HepG2 (cell line): ENCODE results near the gene DSCAM. TPM values are rescaled to one million over a fixed set of nuclear protein-coding genes. Genes with fewer than 3 reads are reported as not detected.

ENCODE experiments used
- ATAC-seq: fragments of 200-7000 bp; cut with Tn5 transposase; 3 replicates; pipeline ENCODE4 v1.9.1; 2020; ENCODE audit warnings: mild to moderate bottlenecking, moderate library complexity
- BruUV-seq: library from RNA; stranded (reverse); fragments of 400-500 nt; replicated peaks from 2 replicates; lab custom pipeline; 2021; lab: Mats Ljungman, UMichigan
- CTCF ChIA-PET: fragments of 300-600 bp; formaldehyde crosslinking; extraction: SDS; loops from one replicate; lab custom pipeline; 2021; ENCODE audit warnings: low total read pairs, inconsistent platforms, low intra/inter-chr PET ratio; lab: Yijun Ruan, JAX
- POLR2A ChIA-PET: fragments of 350-600 bp; sonication (Branson Sonifier 250); formaldehyde crosslinking; loops from one replicate; lab custom pipeline; 2020; ENCODE audit warnings: antibody characterized with exemption, inconsistent platforms; lab: Yijun Ruan, JAX
- DNase-seq: peaks from one replicate; pipeline ENCODE4 v3.0.0-alpha.2; 2015; ENCODE audit warnings: low spot score
- FAIRE-seq: peaks from 3 replicates; lab custom pipeline; 2011; peaks lifted over from hg19 to GRCh38; lab: Jason Lieb, UNC
- H2AFZ ChIP-seq: one replicate; pipeline ENCODE4 v1.6.1; 2011; ENCODE audit warnings: low read length, inconsistent platforms
- H3K27ac ChIP-seq: fragments of 300-600 bp; 3 replicates; pipeline ENCODE4 v1.8.0; 2011; ENCODE audit warnings: mixed run types, mild to moderate bottlenecking, mixed read lengths, low read length, inconsistent platforms; ENCODE audit not compliant: insufficient read depth; ENCODE audit errors: extremely low read length
- H3K27me3 ChIP-seq, 2 experiments: fragments of 200-600 bp in 1 of 2; 2 replicates in 1 of 2; 3 replicates in 1 of 2; pipeline versions ENCODE4 v1.6.0 to v1.8.0; 2011; ENCODE audit warnings: low read length in 2 of 2, mild to moderate bottlenecking in 2 of 2, moderate library complexity in 2 of 2, inconsistent platforms in 1 of 2; ENCODE audit not compliant: insufficient read depth in 2 of 2, control insufficient read depth in 1 of 2
- H3K36me3 ChIP-seq, 2 experiments: fragments of 200-600 bp in 1 of 2; replicated peaks in 1 of 2; 2 replicates in 1 of 2; 3 replicates in 1 of 2; pipeline versions ENCODE4 v1.5.1 to v1.8.0; 2011; ENCODE audit warnings: low read length in 2 of 2, inconsistent platforms in 1 of 2; ENCODE audit not compliant: insufficient read depth in 2 of 2, control insufficient read depth in 1 of 2
- H3K4me1 ChIP-seq: 2 replicates; pipeline ENCODE4 v1.5.1; 2012; ENCODE audit warnings: low read length, inconsistent platforms; ENCODE audit not compliant: insufficient read depth
- H3K4me2 ChIP-seq: 2 replicates; pipeline ENCODE4 v1.6.0; 2011; ENCODE audit warnings: low read depth, low read length, inconsistent platforms
- H3K4me3 ChIP-seq, 3 experiments: fragments of 200-600 bp in 1 of 3; sonication (generic), shearing (Covaris generic) in 1 of 3; replicated peaks in 1 of 3; 2 replicates each; pipeline ENCODE4 v1.5.1; 2011 to 2016; ENCODE audit warnings: low read length in 3 of 3, inconsistent platforms in 2 of 3, low read depth in 2 of 3, mild to moderate bottlenecking in 2 of 3, control low read depth in 1 of 3, mixed read lengths in 1 of 3; ENCODE audit not compliant: insufficient read depth in 1 of 3
- H3K79me2 ChIP-seq: one replicate; pipeline ENCODE4 v1.6.1; 2011; ENCODE audit warnings: low read length, inconsistent platforms; ENCODE audit not compliant: insufficient read depth
- H3K9ac ChIP-seq: 2 replicates; pipeline ENCODE4 v1.6.0; 2011; ENCODE audit warnings: mild to moderate bottlenecking, low read depth, low read length, inconsistent platforms; ENCODE audit not compliant: insufficient read depth
- H3K9me3 ChIP-seq: 2 replicates; pipeline ENCODE4 v1.5.1; 2012; ENCODE audit warnings: mild to moderate bottlenecking, low read length
- H4K20me1 ChIP-seq: 2 replicates; pipeline ENCODE4 v1.6.0; 2011; ENCODE audit warnings: inconsistent platforms, mild to moderate bottlenecking, low read length, moderate library complexity; ENCODE audit not compliant: insufficient read depth
- ETV5 ChIP-seq: IDR thresholded peaks from 2 replicates; pipeline ENCODE4 v1.6.1; 2018; ENCODE audit warnings: missing biosample characterization, missing genetic modification reagents, inconsistent platforms, borderline replicate concordance
- FOXA3 ChIP-seq: IDR thresholded peaks from 2 replicates; pipeline ENCODE4 v1.6.1; 2016; ENCODE audit warnings: missing genetic modification reagents, missing compliant biosample characterization
- HDAC6 ChIP-seq: fragments of 200-600 bp; sonication (generic); IDR thresholded peaks from 2 replicates; pipeline ENCODE4 v1.7.0; 2017; ENCODE audit warnings: mild to moderate bottlenecking, antibody characterized with exemption, low read length, low read depth
- JUNB ChIP-seq: sonication (generic); formaldehyde crosslinking; IDR thresholded peaks from 2 replicates; pipeline ENCODE4 v1.8.0; 2022; ENCODE audit warnings: missing genetic modification reagents, mild to moderate bottlenecking, borderline replicate concordance
- RARG ChIP-seq: sonication (generic); formaldehyde crosslinking; IDR thresholded peaks from 2 replicates; pipeline ENCODE4 v1.4.0; 2020; ENCODE audit warnings: low read depth, mild to moderate bottlenecking, missing genetic modification reagents
- STAG1 ChIP-seq: sonication (generic); formaldehyde crosslinking; IDR thresholded peaks from 2 replicates; pipeline ENCODE4 v1.4.0; 2020; ENCODE audit warnings: missing genetic modification reagents
- THAP11 ChIP-seq: IDR thresholded peaks from 2 replicates; pipeline ENCODE4 v1.6.1; 2016; ENCODE audit warnings: missing biosample characterization, missing genetic modification reagents
- XBP1 ChIP-seq: sonication (generic); formaldehyde crosslinking; IDR thresholded peaks from 2 replicates; pipeline ENCODE4 v1.5.0; 2020; ENCODE audit warnings: missing genetic modification reagents
- ZNF251 ChIP-seq: sonication (generic); formaldehyde crosslinking; IDR thresholded peaks from 2 replicates; pipeline ENCODE4 v1.9.0; 2021; ENCODE audit warnings: mild to moderate bottlenecking, missing genetic modification reagents
- ZNF253 ChIP-seq: sonication (generic); formaldehyde crosslinking; IDR thresholded peaks from 2 replicates; pipeline ENCODE4 v1.8.0; 2022; ENCODE audit warnings: mild to moderate bottlenecking, missing genetic modification reagents, borderline replicate concordance
- ZNF260 ChIP-seq: sonication (generic); formaldehyde crosslinking; IDR thresholded peaks from 2 replicates; pipeline ENCODE4 v1.4.0; 2020; ENCODE audit warnings: missing genetic modification reagents, low read depth, mild to moderate bottlenecking, borderline replicate concordance
- ZNF292 ChIP-seq: sonication (generic); formaldehyde crosslinking; IDR thresholded peaks from 2 replicates; pipeline ENCODE4 v1.8.1; 2022; ENCODE audit warnings: mild to moderate bottlenecking, low read depth, missing genetic modification reagents, borderline replicate concordance
- ZNF430 ChIP-seq: sonication (generic); formaldehyde crosslinking; IDR thresholded peaks from 2 replicates; pipeline ENCODE4 v1.9.0; 2021; ENCODE audit warnings: mild to moderate bottlenecking, missing genetic modification reagents
- ZNF44 ChIP-seq: sonication (generic); formaldehyde crosslinking; IDR thresholded peaks from 2 replicates; pipeline ENCODE4 v1.5.1; 2020; ENCODE audit warnings: mild to moderate bottlenecking, missing genetic modification reagents
- ZNF510 ChIP-seq: sonication (generic); formaldehyde crosslinking; IDR thresholded peaks from 2 replicates; pipeline ENCODE4 v1.4.0; 2020; ENCODE audit warnings: low read depth, mild to moderate bottlenecking, missing genetic modification reagents
- ZNF577 ChIP-seq: sonication (generic); formaldehyde crosslinking; IDR thresholded peaks from 2 replicates; pipeline ENCODE4 v1.4.0; 2020; ENCODE audit warnings: mild to moderate bottlenecking, low read depth, missing genetic modification reagents, borderline replicate concordance
- WGBS: methylation state at CpG from one replicate; pipeline ENCODE4 v1.1.6; 2017; ENCODE audit warnings: low lambda C conversion rate; 5-methylcytosine and 5-hydroxymethylcytosine counted together
- in situ Hi-C: cut with HindIII; loops from 2 replicates; pipeline ENCODE4 v1.10.0; 2017; ENCODE audit warnings: low pct_unique_long_range_greater_than_20kb; ENCODE audit not compliant: extremely low pct_ligation_motif_present
- intact Hi-C: fragments of 100-400 bp; cut with micrococcal nuclease; formaldehyde crosslinking; loops from one replicate; pipeline ENCODE4 v1.10.0; 2022; ENCODE audit not compliant: unreplicated experiment
- polyA plus RNA-seq, 8 experiments: library from polyadenylated mRNA; depleted of rRNA in 3 of 8; stranded (reverse) in 7 of 8; unstranded in 1 of 8; fragments of >200 nt; fragmentation: Illumina TruSeq in 4 of 8; extraction: Trizol in 4 of 8; gene quantifications; 2 replicates each; pipeline versions ENCODE4 v1.2.1 to v1.2.3, GENCODE V29; 2011 to 2016; ENCODE audit warnings: low read depth in 4 of 8, missing spikeins in 1 of 8, mixed read lengths in 1 of 8; ENCODE audit not compliant: insufficient read depth in 1 of 8
- total RNA-seq, 5 experiments: library from RNA; depleted of rRNA; stranded (reverse); fragments of >200 nt; fragmentation: Illumina TruSeq; extraction: Trizol; gene quantifications; 2 replicates each; pipeline ENCODE4 v1.2.3, GENCODE V29; 2016; ENCODE audit warnings: low read depth in 1 of 5
- TF ChIP-seq, protein P1 (sequence below): sonication (generic); formaldehyde crosslinking; IDR thresholded peaks from 2 replicates; pipeline ENCODE4 v1.4.0; 2020; ENCODE audit warnings: mild to moderate bottlenecking, missing genetic modification reagents, borderline replicate concordance
- TF ChIP-seq, protein P2 (sequence below): sonication (generic); formaldehyde crosslinking; conservative IDR thresholded peaks from 2 replicates; pipeline ENCODE4 v1.4.0; 2020; ENCODE audit warnings: missing genetic modification reagents
- TF ChIP-seq, protein P3 (sequence below): conservative IDR thresholded peaks from 2 replicates; pipeline ENCODE4 v1.6.1; 2018; ENCODE audit warnings: missing genetic modification reagents
- TF ChIP-seq, protein P4 (sequence below): sonication (generic); formaldehyde crosslinking; IDR thresholded peaks from 2 replicates; pipeline ENCODE4 v1.5.0; 2020; ENCODE audit warnings: missing genetic modification reagents

DSCAM gene
- total and polyA plus RNA-seq, 2 of the 13 experiments (the other 11 are each of a cell fraction or from before 2014, with no cell fraction given), result not detected

DNA sequence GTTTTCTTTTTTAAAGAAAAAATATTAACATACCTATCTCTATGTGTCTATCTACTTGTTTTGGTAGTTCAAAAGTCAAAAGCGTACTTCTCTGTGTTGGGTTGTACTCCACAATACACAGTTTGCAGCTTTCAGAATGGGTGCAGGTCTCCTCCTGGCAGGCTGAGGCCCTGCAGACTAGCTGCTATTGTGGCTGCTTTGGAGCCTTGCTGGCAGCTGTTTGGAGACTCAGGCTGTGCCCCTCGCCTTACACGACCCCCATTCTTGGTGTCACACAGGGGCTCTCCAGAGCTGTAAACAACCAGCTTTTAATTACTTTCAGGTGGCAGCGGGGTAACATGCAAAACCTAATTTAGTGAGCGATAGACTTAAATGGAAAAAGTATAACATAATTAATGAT is 160.4 kb downstream of the DSCAM start:
- WGBS, result 53% methylated on average over 5 of the region's 5 CpGs
- no peaks in the 10 kb centered on the region for H3K36me3 ChIP-seq
- FAIRE-seq (no peak), ATAC-seq (no peak), DNase-seq (no peak)
- no peak overlapping the region for H3K4me3 ChIP-seq
- TF ChIP-seq ZNF292 (CRISPR knock-in tag) (no peak), ZNF260 (no peak), ZNF44 (CRISPR knock-in tag) (no peak), ZNF430 (CRISPR knock-in tag) (no peak), THAP11 (no peak), STAG1 (no peak), HDAC6 (no peak), ZNF251 (CRISPR knock-in tag) (no peak), XBP1 (CRISPR knock-in tag) (no peak), ETV5 (no peak), JUNB (no peak), ZNF577 (CRISPR knock-in tag) (no peak), ZNF253 (CRISPR knock-in tag) (no peak), RARG (CRISPR knock-in tag) (no peak), FOXA3 (CRISPR knock-in tag) (no peak), ZNF510 (CRISPR knock-in tag) (no peak)
- TF ChIP-seq, protein P1, sequence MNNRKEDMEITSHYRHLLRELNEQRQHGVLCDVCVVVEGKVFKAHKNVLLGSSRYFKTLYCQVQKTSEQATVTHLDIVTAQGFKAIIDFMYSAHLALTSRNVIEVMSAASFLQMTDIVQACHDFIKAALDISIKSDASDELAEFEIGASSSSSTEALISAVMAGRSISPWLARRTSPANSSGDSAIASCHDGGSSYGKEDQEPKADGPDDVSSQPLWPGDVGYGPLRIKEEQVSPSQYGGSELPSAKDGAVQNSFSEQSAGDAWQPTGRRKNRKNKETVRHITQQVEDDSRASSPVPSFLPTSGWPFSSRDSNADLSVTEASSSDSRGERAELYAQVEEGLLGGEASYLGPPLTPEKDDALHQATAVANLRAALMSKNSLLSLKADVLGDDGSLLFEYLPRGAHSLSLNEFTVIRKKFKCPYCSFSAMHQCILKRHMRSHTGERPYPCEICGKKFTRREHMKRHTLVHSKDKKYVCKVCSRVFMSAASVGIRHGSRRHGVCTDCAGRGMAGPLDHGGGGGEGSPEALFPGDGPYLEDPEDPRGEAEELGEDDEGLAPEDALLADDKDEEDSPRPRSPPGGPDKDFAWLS (CRISPR knock-in tag), result no peak
- TF ChIP-seq, protein P2, sequence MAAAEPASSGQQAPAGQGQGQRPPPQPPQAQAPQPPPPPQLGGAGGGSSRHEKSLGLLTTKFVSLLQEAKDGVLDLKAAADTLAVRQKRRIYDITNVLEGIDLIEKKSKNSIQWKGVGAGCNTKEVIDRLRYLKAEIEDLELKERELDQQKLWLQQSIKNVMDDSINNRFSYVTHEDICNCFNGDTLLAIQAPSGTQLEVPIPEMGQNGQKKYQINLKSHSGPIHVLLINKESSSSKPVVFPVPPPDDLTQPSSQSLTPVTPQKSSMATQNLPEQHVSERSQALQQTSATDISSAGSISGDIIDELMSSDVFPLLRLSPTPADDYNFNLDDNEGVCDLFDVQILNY (CRISPR knock-in tag), result no peak
- TF ChIP-seq, protein P3, sequence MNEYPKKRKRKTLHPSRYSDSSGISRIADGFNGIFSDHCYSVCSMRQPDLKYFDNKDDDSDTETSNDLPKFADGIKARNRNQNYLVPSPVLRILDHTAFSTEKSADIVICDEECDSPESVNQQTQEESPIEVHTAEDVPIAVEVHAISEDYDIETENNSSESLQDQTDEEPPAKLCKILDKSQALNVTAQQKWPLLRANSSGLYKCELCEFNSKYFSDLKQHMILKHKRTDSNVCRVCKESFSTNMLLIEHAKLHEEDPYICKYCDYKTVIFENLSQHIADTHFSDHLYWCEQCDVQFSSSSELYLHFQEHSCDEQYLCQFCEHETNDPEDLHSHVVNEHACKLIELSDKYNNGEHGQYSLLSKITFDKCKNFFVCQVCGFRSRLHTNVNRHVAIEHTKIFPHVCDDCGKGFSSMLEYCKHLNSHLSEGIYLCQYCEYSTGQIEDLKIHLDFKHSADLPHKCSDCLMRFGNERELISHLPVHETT (CRISPR knock-in tag), result no peak
- TF ChIP-seq, protein P4, sequence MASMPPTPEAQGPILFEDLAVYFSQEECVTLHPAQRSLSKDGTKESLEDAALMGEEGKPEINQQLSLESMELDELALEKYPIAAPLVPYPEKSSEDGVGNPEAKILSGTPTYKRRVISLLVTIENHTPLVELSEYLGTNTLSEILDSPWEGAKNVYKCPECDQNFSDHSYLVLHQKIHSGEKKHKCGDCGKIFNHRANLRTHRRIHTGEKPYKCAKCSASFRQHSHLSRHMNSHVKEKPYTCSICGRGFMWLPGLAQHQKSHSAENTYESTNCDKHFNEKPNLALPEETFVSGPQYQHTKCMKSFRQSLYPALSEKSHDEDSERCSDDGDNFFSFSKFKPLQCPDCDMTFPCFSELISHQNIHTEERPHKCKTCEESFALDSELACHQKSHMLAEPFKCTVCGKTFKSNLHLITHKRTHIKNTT (CRISPR knock-in tag), result no peak
- no peak overlapping the region for H2AFZ ChIP-seq
- no peak overlapping the region for H3K4me2 ChIP-seq
- H3K27me3 ChIP-seq, result no peaks in the 10 kb centered on the region
- BruUV-seq, result no TSS peak
- H3K9ac ChIP-seq, result no peak overlapping the region
- H3K27ac ChIP-seq, result no peak overlapping the region
- H3K9me3 ChIP-seq, result peaks cover 99% of the 10 kb centered on the region
- intact Hi-C loops (no loop called here), in situ Hi-C loops (no loop called here)
- ChIA-PET POLR2A (no interaction called here), CTCF (no interaction called here)
- no peaks in the 10 kb centered on the region for H4K20me1 ChIP-seq
- H3K4me1 ChIP-seq, result no peaks in the 10 kb centered on the region
- no peaks in the 10 kb centered on the region for H3K79me2 ChIP-seq
